Measurements from ENCODE around the gene ZNF385C.

The ZNF385C gene

DNA sequence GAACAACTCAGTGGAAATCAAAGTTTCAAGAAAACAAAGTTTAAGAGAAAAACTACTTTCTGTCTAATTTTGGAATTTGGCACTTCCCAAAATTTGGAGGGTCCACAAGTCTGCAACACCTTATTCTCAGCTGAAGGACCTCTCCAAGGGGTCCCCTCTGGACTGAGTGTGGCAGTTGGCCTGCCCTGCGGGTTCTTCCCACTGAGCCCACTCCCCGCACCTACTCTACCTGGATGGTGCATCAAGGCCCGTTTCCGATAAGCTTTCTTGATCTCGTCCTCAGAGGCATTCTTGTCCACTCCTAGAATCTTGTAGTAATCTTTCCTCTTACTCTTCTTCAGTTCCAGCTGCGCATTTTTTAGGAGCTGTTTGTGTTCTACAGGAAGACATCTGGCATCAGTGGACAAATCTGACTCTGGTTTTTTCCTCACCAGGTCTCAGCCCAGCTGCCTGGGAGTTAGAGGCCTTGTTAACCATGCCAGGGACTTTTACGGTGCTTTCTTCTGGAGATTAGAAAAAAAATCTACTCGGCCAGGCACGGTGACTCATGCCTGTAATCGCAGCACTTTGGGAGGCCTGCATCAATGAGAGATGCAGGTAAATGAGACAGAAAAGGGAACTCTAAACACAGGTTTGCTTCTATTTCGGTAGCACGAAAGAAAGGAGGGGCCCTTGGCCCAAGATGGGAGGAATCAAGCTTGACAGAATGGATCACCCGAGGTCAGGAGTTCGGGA, 116.1 kb downstream of the ZNF385C start:
- DNase-seq, result no peak

DNA sequence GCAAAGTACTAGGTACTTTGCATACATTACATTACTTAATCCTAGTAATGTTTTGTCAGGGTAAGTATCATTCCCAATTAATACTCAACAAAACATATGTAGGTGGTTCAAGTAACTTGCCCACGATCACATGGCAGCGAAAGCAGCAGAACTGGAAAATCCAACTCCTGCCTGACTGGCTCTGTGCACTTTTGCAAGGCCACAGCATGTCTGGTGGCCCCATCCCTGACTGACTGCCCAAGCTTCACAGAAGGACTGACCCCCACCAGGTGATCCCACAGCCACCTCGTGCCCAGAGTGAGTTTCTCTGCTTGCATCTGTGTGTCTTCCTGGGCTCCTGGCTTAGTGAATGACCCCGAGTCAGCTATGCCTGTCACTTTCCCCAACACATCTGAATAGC, 120.3 kb downstream of the ZNF385C start:
- DNase-seq, result no peak

DNA sequence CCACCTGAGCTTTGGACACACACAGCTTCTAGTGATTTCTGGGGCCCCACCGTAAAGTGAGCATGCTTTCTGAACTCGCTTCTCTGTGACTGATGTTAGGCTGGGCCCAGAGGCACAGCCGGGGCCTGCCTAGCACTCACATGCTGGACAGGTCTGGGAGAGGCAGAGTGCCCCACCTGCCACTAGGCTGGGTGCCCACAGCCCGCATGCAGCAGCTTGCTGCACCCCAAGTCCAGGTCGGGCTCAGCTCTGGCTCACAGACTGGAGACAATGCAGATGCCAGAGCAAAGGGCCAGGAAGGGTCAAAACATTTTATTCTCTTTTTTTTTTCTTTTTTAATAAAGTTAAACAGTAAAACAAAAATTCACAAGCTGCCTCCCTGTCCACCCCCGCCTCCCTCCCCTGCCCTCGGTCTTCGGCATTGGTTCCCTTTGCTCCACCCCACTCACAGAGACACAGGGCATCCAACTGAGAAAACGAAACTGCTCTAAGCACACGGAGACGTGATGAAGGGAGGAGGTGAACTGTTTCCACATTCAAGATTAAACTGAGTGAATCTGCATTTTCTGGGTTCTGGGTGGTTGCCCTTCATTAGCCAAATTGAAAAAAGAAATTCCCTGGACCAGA, 122.0 kb downstream of the ZNF385C start:
- no peak for DNase-seq

Data from right forelimb (tissue), 1 donor.